Neural cell (in vitro differentiated cells): Measurements from ENCODE around the gene NKAIN2. TPM values are rescaled to one million over a fixed set of nuclear protein-coding genes. Genes with fewer than 3 reads are reported as not detected.

Experiments used
- H2AFZ ChIP-seq: fragments of 200-600, 300-800 bp; sonication (generic), shearing (Covaris generic); 2 replicates; pipeline ENCODE4 v1.6.0; 2014; ENCODE audit warnings: low read depth, mild to moderate bottlenecking, antibody characterized with exemption, low read length, moderate library complexity
- H3F3A ChIP-seq: fragments of 200-600 bp; shearing (Covaris generic); 2 replicates; pipeline ENCODE4 v1.6.1; 2016; ENCODE audit warnings: mild to moderate bottlenecking, moderate library complexity, mixed read lengths, antibody characterized with exemption, low read length; ENCODE audit not compliant: insufficient read depth, poor library complexity, severe bottlenecking
- H3K27ac ChIP-seq: fragments of 200-600, 300-800 bp; sonication (generic), shearing (Covaris generic); 2 replicates; pipeline ENCODE4 v1.5.1; 2014; ENCODE audit warnings: mild to moderate bottlenecking, low read length, moderate library complexity
- H3K27me3 ChIP-seq: fragments of 300-800, 200-600 bp; sonication (generic), shearing (Covaris generic); 2 replicates; pipeline ENCODE4 v1.6.0; 2014; ENCODE audit warnings: mild to moderate bottlenecking, low read depth, low read length, moderate library complexity; ENCODE audit not compliant: insufficient read depth
- H3K36me3 ChIP-seq: fragments of 300-800, 200-600 bp; sonication (generic), shearing (Covaris generic); 2 replicates; pipeline ENCODE4 v1.5.1; 2014; ENCODE audit warnings: mild to moderate bottlenecking, antibody characterized with exemption, low read length, moderate library complexity; ENCODE audit not compliant: insufficient read depth
- H3K4me2 ChIP-seq: fragments of 300-800, 200-600 bp; sonication (generic), shearing (Covaris generic); 2 replicates; pipeline ENCODE4 v1.6.0; 2014; ENCODE audit warnings: mild to moderate bottlenecking, low read length
- H3K4me3 ChIP-seq: fragments of 300-800, 200-600 bp; sonication (generic), shearing (Covaris generic); 2 replicates; pipeline ENCODE4 v1.5.1; 2014; ENCODE audit warnings: mild to moderate bottlenecking, low read length, moderate library complexity
- H3K79me2 ChIP-seq: fragments of 200-600 bp; shearing (Covaris generic); replicated peaks from 2 replicates; pipeline ENCODE4 v1.6.0; 2014; ENCODE audit warnings: mild to moderate bottlenecking, low read length, moderate library complexity; ENCODE audit not compliant: insufficient read depth
- H3K9ac ChIP-seq: fragments of 300-800, 200-600 bp; sonication (generic), shearing (Covaris generic); 2 replicates; pipeline ENCODE4 v1.6.1; 2016; ENCODE audit warnings: mild to moderate bottlenecking, low read length, mixed read lengths
- H3K9me2 ChIP-seq: fragments of 200-600 bp; shearing (Covaris generic); 2 replicates; pipeline ENCODE4 v1.6.1; 2016; ENCODE audit warnings: mild to moderate bottlenecking, low read length, mixed read lengths; ENCODE audit not compliant: insufficient read depth
- H3K9me3 ChIP-seq: fragments of 200-600, 300-800 bp; sonication (generic), shearing (Covaris generic); 2 replicates; pipeline ENCODE4 v1.6.1; 2016; ENCODE audit warnings: mild to moderate bottlenecking, mixed run types, low read length, moderate library complexity, mixed read lengths
- H4K20me1 ChIP-seq: fragments of 200-600 bp; shearing (Covaris generic); 2 replicates; pipeline ENCODE4 v1.6.1; 2016; ENCODE audit warnings: mild to moderate bottlenecking, mixed run types; ENCODE audit not compliant: insufficient read depth
- EP300 ChIP-seq: fragments of 450-650 bp; conservative IDR thresholded peaks from 2 replicates; pipeline ENCODE4 v1.6.1; 2014; ENCODE audit warnings: antibody characterized with exemption, mild to moderate bottlenecking, moderate library complexity; ENCODE audit not compliant: poor library complexity, severe bottlenecking
- EZH2 ChIP-seq: fragments of 200-600, 300-800 bp; shearing (Covaris generic), sonication (generic); IDR thresholded peaks from 2 replicates; pipeline ENCODE4 v1.6.1; 2014; ENCODE audit warnings: antibody characterized with exemption, low read length, borderline replicate concordance, mild to moderate bottlenecking; ENCODE audit not compliant: insufficient read depth, poor library complexity, severe bottlenecking
- MXI1 ChIP-seq: fragments of 450-650 bp; conservative IDR thresholded peaks from 2 replicates; pipeline ENCODE4 v1.6.1; 2014; ENCODE audit warnings: antibody characterized with exemption, mild to moderate bottlenecking; ENCODE audit not compliant: poor library complexity, severe bottlenecking
- POLR2AphosphoS5 ChIP-seq: IDR thresholded peaks from 2 replicates; pipeline ENCODE4 v1.6.1; 2012
- RAD21 ChIP-seq: fragments of 450-650 bp; conservative IDR thresholded peaks from 2 replicates; pipeline ENCODE4 v1.6.1; 2014; ENCODE audit warnings: antibody characterized with exemption, mild to moderate bottlenecking, moderate library complexity
- SMC3 ChIP-seq: fragments of 450-650 bp; conservative IDR thresholded peaks from 2 replicates; pipeline ENCODE4 v1.6.1; 2014; ENCODE audit warnings: antibody characterized with exemption, mild to moderate bottlenecking, moderate library complexity; ENCODE audit not compliant: poor library complexity
- TAF1 ChIP-seq: IDR thresholded peaks from 2 replicates; pipeline ENCODE4 v1.6.1; 2012; ENCODE audit warnings: low read depth
- polyA plus RNA-seq: library from polyadenylated mRNA; depleted of rRNA; stranded (reverse); fragments of >200 nt; gene quantifications from 2 replicates; pipeline ENCODE4 v1.2.3, GENCODE V29; 2014
- TF ChIP-seq, protein P1 (sequence below): IDR thresholded peaks from 2 replicates; pipeline ENCODE4 v1.6.1; 2012; ENCODE audit warnings: borderline replicate concordance
- TF ChIP-seq, protein P2 (sequence below): fragments of 450-650 bp; IDR thresholded peaks from 2 replicates; pipeline ENCODE4 v1.5.1; 2014; ENCODE audit warnings: antibody characterized with exemption, mild to moderate bottlenecking, moderate library complexity; ENCODE audit not compliant: poor library complexity, severe bottlenecking

NKAIN2 gene
- polyA plus RNA-seq, 1 donor from 2014 or later, result 23.2 TPM

DNA sequence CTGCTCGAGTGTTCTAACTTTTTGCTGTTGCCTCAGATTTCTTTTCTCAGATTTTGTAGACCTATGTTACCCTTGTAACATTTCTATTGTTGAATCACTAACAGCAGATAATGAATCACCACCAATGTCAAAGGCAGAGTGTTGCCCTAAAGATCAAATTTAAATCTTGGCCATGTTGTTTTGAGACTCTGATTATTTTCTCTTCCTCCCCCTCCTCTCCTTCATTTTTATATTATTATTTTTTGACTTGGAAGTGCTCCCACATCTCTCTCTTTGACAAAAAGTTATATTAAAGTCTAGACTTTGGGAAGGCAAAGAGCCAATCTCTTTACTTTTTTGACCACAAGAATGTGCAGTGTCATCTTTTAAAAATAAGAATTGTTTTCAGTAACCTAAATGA, 422.7 kb downstream of the NKAIN2 start:
- Histone ChIP-seq H2AFZ (no peak overlapping the region), H3K27ac (no peak overlapping the region), H3K36me3 (no peaks in the 10 kb centered on the region), H3K4me3 (no peak overlapping the region), H3K4me2 (no peak overlapping the region), H4K20me1 (no peaks in the 10 kb centered on the region), H3K9me3 (peaks cover 3% of the 10 kb centered on the region), H3K9ac (no peak overlapping the region), H3K9me2 (no peaks in the 10 kb centered on the region), H3K27me3 (no peaks in the 10 kb centered on the region), H3K79me2 (no peaks in the 10 kb centered on the region), H3F3A (no peaks in the 10 kb centered on the region)
- TF ChIP-seq, protein P1, sequence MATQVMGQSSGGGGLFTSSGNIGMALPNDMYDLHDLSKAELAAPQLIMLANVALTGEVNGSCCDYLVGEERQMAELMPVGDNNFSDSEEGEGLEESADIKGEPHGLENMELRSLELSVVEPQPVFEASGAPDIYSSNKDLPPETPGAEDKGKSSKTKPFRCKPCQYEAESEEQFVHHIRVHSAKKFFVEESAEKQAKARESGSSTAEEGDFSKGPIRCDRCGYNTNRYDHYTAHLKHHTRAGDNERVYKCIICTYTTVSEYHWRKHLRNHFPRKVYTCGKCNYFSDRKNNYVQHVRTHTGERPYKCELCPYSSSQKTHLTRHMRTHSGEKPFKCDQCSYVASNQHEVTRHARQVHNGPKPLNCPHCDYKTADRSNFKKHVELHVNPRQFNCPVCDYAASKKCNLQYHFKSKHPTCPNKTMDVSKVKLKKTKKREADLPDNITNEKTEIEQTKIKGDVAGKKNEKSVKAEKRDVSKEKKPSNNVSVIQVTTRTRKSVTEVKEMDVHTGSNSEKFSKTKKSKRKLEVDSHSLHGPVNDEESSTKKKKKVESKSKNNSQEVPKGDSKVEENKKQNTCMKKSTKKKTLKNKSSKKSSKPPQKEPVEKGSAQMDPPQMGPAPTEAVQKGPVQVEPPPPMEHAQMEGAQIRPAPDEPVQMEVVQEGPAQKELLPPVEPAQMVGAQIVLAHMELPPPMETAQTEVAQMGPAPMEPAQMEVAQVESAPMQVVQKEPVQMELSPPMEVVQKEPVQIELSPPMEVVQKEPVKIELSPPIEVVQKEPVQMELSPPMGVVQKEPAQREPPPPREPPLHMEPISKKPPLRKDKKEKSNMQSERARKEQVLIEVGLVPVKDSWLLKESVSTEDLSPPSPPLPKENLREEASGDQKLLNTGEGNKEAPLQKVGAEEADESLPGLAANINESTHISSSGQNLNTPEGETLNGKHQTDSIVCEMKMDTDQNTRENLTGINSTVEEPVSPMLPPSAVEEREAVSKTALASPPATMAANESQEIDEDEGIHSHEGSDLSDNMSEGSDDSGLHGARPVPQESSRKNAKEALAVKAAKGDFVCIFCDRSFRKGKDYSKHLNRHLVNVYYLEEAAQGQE, result no peak
- TF ChIP-seq EZH2 (no peak), EP300 (no peak), POLR2AphosphoS5 (no peak), SMC3 (no peak), TAF1 (no peak)
- TF ChIP-seq, protein P2, sequence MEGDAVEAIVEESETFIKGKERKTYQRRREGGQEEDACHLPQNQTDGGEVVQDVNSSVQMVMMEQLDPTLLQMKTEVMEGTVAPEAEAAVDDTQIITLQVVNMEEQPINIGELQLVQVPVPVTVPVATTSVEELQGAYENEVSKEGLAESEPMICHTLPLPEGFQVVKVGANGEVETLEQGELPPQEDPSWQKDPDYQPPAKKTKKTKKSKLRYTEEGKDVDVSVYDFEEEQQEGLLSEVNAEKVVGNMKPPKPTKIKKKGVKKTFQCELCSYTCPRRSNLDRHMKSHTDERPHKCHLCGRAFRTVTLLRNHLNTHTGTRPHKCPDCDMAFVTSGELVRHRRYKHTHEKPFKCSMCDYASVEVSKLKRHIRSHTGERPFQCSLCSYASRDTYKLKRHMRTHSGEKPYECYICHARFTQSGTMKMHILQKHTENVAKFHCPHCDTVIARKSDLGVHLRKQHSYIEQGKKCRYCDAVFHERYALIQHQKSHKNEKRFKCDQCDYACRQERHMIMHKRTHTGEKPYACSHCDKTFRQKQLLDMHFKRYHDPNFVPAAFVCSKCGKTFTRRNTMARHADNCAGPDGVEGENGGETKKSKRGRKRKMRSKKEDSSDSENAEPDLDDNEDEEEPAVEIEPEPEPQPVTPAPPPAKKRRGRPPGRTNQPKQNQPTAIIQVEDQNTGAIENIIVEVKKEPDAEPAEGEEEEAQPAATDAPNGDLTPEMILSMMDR, result no peak

DNA sequence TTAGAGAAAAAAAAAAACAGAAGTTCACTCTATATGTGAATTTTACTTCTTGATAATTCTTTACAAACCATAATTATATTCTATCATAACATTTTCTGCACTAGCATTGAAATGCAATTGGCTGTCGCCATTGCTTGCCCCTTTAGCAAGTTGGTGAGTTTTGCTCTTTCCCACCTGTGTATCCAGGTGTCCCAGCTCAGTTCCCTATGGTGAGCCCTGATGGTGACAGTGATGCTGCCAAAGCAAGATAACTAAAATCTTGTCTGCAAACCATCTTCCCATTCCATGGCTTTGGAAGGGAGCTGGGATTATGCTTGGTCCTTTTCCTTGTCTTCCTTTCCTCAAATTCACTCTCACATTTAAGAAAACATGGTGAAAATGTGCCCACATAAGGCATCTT, 429.6 kb downstream of the NKAIN2 start:
- Histone ChIP-seq H4K20me1 (no peaks in the 10 kb centered on the region), H3K4me2 (no peak overlapping the region), H3K27me3 (no peaks in the 10 kb centered on the region), H3K79me2 (no peaks in the 10 kb centered on the region), H3K4me3 (no peak overlapping the region), H3K9me3 (no peaks in the 10 kb centered on the region), H3K27ac (no peak overlapping the region), H2AFZ (no peak overlapping the region), H3F3A (no peaks in the 10 kb centered on the region), H3K9me2 (no peaks in the 10 kb centered on the region), H3K36me3 (no peaks in the 10 kb centered on the region), H3K9ac (no peak overlapping the region)
- TF ChIP-seq TAF1, result no peak
- no peak for TF ChIP-seq EP300
- TF ChIP-seq MXI1, result no peak
- TF ChIP-seq, protein P2, result no peak
- no peak for TF ChIP-seq POLR2AphosphoS5
- no peak for TF ChIP-seq EZH2
- no peak for TF ChIP-seq SMC3
- TF ChIP-seq, protein P1, result no peak
- TF ChIP-seq RAD21, result no peak
